ENCODE measurements around the gene TMEM270.

TMEM270 gene

GRCh38 chr7:73860859-73861258, at the start of gene TMEM270:
TSS of gene TMEM270 (plus strand) at chr7:73861159. CDS start at chr7:73861195, 36 bp downstream.
- Histone ChIP-seq H3K36me3 (ENCODE audit: insufficient read depth, low read length) (no peaks in the 10 kb centered on the region), H3K27ac (ENCODE audit: low read depth, low read length, poor library complexity, severe bottlenecking) (no peak within 1 kb of the TSS), H3K4me2 (ENCODE audit: low read length) (no peak within 1 kb of the TSS), H3F3A (ENCODE audit: insufficient read depth, low read length) (no peaks in the 10 kb centered on the region), H2AFZ (ENCODE audit: low read length) (no peak within 1 kb of the TSS), H3K4me1 (ENCODE audit: insufficient read depth, low read length, severe bottlenecking) (no peaks in the 10 kb centered on the region), H3K79me2 (ENCODE audit: insufficient read depth, low read length) (no peaks in the 10 kb centered on the region), H3K9ac (ENCODE audit: low read length) (no peak within 1 kb of the TSS), H3K27me3 (ENCODE audit: insufficient read depth, low read length) (peaks cover 8% of the 10 kb centered on the region; the same call in 1 of the 2 replicates), H4K20me1 (ENCODE audit: insufficient read depth, low read length) (no peaks in the 10 kb centered on the region), H3K4me3 (ENCODE audit: low read depth, low read length, poor library complexity, severe bottlenecking) (no peak within 1 kb of the TSS), H3K9me3 (ENCODE audit: low read length) (no peaks in the 10 kb centered on the region), H3K9me2 (ENCODE audit: low read depth, low read length) (no peaks in the 10 kb centered on the region)
- TF ChIP-seq EZH2 (IDR thresholded peaks at IDR 0.05; ENCODE audit: borderline replicate concordance, low read length) (no peak), CTCF (IDR thresholded peaks at IDR 0.05; ENCODE audit: low read length) (no peak)

- H3K79me2 ChIP-seq (ENCODE audit: insufficient read depth, low read length), result no peaks in the 10 kb centered on the region
- no peaks in the 10 kb centered on the region for H3K36me3 ChIP-seq (ENCODE audit: insufficient read depth, low read length)
- H3K27me3 ChIP-seq (ENCODE audit: insufficient read depth, low read length), result peaks cover 3% of the 10 kb centered on the region; the same call in 1 of the 2 replicates
- H3K4me1 ChIP-seq (ENCODE audit: insufficient read depth, low read length, severe bottlenecking), result no peaks in the 10 kb centered on the region
- no peaks in the 10 kb centered on the region for H3K9me2 ChIP-seq (ENCODE audit: low read depth, low read length)
- H2AFZ ChIP-seq (ENCODE audit: low read length), result no peak overlapping the region
- H3K27ac ChIP-seq (ENCODE audit: low read depth, low read length, poor library complexity, severe bottlenecking), result no peak overlapping the region
- H3K9me3 ChIP-seq (ENCODE audit: low read length), result no peaks in the 10 kb centered on the region
- H3K4me3 ChIP-seq (ENCODE audit: low read depth, low read length, poor library complexity, severe bottlenecking), result no peak overlapping the region
- no peak overlapping the region for H3K9ac ChIP-seq (ENCODE audit: low read length)
- no peaks in the 10 kb centered on the region for H4K20me1 ChIP-seq (ENCODE audit: insufficient read depth, low read length)
- no peak overlapping the region for H3K4me2 ChIP-seq (ENCODE audit: low read length)
- no peaks in the 10 kb centered on the region for H3F3A ChIP-seq (ENCODE audit: insufficient read depth, low read length)
- TF ChIP-seq CTCF (IDR thresholded peaks at IDR 0.05; ENCODE audit: low read length), result peak; percentile 85
- no peak for TF ChIP-seq EZH2 (IDR thresholded peaks at IDR 0.05; ENCODE audit: borderline replicate concordance, low read length)
Measured at GRCh38 chr7:73811760-73812168, 49.2 kb upstream of the TMEM270 start.

- no peaks in the 10 kb centered on the region for H3K79me2 ChIP-seq (ENCODE audit: insufficient read depth, low read length)
- H3K4me3 ChIP-seq (ENCODE audit: low read depth, low read length, poor library complexity, severe bottlenecking), result no peak overlapping the region
- H3K9me3 ChIP-seq (ENCODE audit: low read length), result no peaks in the 10 kb centered on the region
- H3K4me2 ChIP-seq (ENCODE audit: low read length), result no peak overlapping the region
- H3K4me1 ChIP-seq (ENCODE audit: insufficient read depth, low read length, severe bottlenecking), result no peaks in the 10 kb centered on the region
- H2AFZ ChIP-seq (ENCODE audit: low read length), result no peak overlapping the region
- H3K36me3 ChIP-seq (ENCODE audit: insufficient read depth, low read length), result no peaks in the 10 kb centered on the region
- H3K27me3 ChIP-seq (ENCODE audit: insufficient read depth, low read length), result peaks cover 3% of the 10 kb centered on the region; the same call in 1 of the 2 replicates
- no peaks in the 10 kb centered on the region for H4K20me1 ChIP-seq (ENCODE audit: insufficient read depth, low read length)
- TF ChIP-seq CTCF (IDR thresholded peaks at IDR 0.05; ENCODE audit: low read length) (no peak), EZH2 (IDR thresholded peaks at IDR 0.05; ENCODE audit: borderline replicate concordance, low read length) (no peak)
- H3K9ac ChIP-seq (ENCODE audit: low read length), result no peak overlapping the region
- no peaks in the 10 kb centered on the region for H3K9me2 ChIP-seq (ENCODE audit: low read depth, low read length)
- no peak overlapping the region for H3K27ac ChIP-seq (ENCODE audit: low read depth, low read length, poor library complexity, severe bottlenecking)
- no peaks in the 10 kb centered on the region for H3F3A ChIP-seq (ENCODE audit: insufficient read depth, low read length)
Measured at GRCh38 chr7:73812996-73813395, 48.0 kb upstream of the TMEM270 start.
